Measurements from ENCODE around the gene ILK.

DNA sequence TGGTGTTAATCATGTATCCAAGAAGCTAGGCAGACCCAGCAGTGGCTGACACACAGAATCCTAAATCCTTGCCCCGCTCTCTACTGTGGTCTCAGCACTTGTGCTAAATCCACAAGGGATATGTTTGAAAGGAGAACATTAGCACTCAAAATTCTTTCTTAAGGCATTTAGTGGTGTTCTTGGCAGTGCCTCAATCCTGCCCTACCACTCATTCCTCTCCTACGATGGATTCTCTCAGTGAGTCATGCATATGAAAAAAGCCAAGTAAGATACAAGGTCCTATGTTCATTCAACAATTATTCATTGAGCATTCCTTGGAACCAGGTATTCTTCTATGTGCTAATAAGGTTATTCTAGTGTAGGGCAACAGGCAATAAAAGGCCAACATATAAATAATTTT, 31.4 kb upstream of the ILK start:
- no peak for TF ChIP-seq EP300 (IDR thresholded peaks at IDR 0.05)
- TF ChIP-seq, protein P1, sequence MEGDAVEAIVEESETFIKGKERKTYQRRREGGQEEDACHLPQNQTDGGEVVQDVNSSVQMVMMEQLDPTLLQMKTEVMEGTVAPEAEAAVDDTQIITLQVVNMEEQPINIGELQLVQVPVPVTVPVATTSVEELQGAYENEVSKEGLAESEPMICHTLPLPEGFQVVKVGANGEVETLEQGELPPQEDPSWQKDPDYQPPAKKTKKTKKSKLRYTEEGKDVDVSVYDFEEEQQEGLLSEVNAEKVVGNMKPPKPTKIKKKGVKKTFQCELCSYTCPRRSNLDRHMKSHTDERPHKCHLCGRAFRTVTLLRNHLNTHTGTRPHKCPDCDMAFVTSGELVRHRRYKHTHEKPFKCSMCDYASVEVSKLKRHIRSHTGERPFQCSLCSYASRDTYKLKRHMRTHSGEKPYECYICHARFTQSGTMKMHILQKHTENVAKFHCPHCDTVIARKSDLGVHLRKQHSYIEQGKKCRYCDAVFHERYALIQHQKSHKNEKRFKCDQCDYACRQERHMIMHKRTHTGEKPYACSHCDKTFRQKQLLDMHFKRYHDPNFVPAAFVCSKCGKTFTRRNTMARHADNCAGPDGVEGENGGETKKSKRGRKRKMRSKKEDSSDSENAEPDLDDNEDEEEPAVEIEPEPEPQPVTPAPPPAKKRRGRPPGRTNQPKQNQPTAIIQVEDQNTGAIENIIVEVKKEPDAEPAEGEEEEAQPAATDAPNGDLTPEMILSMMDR (IDR thresholded peaks at IDR 0.05), result no peak
